NOMO-1 treated with DMSO at 0.1 percent for 48 hours (cell line): ENCODE results near the gene NXPH3.
"Not testable (repeated sequence)": the region's sequence is repeated elsewhere in the genome, so short reads cannot be mapped to it uniquely, and the experiment has no call there.

Experiments
- DNase-seq: peaks from one replicate; lab custom pipeline; 2025; ENCODE audit not compliant: unreplicated experiment; lab: John Stamatoyannopoulos, UW

Gene NXPH3

GRCh38 chr17:49554694-49555494 is 20.8 kb upstream of the NXPH3 start:
- DNase-seq, result no peak

GRCh38 chr17:49555495-49556222 is 20.0 kb upstream of the NXPH3 start:
- DNase-seq, result no peak

- peak; percentile 54 for DNase-seq
Measured at GRCh38 chr17:49556223-49556943, 19.3 kb upstream of the NXPH3 start.

GRCh38 chr17:49557312-49558024 is 18.2 kb upstream of the NXPH3 start:
- peak; percentile 44 for DNase-seq

- no peak for DNase-seq
Measured at GRCh38 chr17:49564638-49565037, 11.0 kb upstream of the NXPH3 start.

- no peak for DNase-seq
Measured at GRCh38 chr17:49565948-49566491, 9.7 kb upstream of the NXPH3 start.

- no peak for DNase-seq
Measured at GRCh38 chr17:49566668-49567071, 9.0 kb upstream of the NXPH3 start.

GRCh38 chr17:49567104-49567521 is 8.6 kb upstream of the NXPH3 start:
- DNase-seq, result no peak

- peak; percentile 70 for DNase-seq
Measured at GRCh38 chr17:49567871-49568694, 7.6 kb upstream of the NXPH3 start.

- DNase-seq, result not testable (repeated sequence)
Measured at GRCh38 chr17:49568695-49569047, 7.0 kb upstream of the NXPH3 start.

GRCh38 chr17:49570540-49571242 is 5.0 kb upstream of the NXPH3 start:
- DNase-seq, result no peak

GRCh38 chr17:49571283-49571682 is 4.4 kb upstream of the NXPH3 start:
- DNase-seq, result no peak

GRCh38 chr17:49571764-49572163 is 3.9 kb upstream of the NXPH3 start:
- no peak for DNase-seq

GRCh38 chr17:49572226-49572625 is 3.4 kb upstream of the NXPH3 start:
- DNase-seq, result no peak

GRCh38 chr17:49572806-49573420 is 2.8 kb upstream of the NXPH3 start:
- DNase-seq, result no peak

GRCh38 chr17:49573510-49574322 is 2.0 kb upstream of the NXPH3 start:
- no peak for DNase-seq

GRCh38 chr17:49574323-49574781 is 1.3 kb upstream of the NXPH3 start:
- DNase-seq, result no peak
